Measurements from ENCODE around the gene ZBTB16. TPM values are rescaled to one million over a fixed set of nuclear protein-coding genes. Genes with fewer than 3 reads are reported as not detected.

The ZBTB16 gene
- total and polyA plus RNA-seq, 2 of the 4 experiments (the other 2 are of a cell fraction), result not detected

DNA sequence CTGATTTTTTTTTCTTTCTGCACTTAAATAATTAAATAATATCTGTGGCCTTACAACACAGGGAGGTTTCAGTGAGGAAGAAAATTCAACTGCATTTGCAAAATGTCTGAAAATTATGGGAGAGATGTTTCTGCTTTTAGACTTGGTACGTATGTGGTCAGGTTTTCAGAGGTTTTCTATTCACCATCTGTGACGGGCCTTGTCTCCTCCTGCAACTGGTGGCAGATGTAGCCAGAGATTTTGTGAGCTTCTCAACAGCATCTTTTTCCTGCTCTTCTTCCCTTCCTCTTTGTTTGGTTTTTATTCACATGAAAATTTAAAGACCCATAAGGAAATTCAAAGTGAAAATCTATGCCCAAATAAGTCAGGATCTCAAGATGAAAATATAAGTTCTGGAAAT lies 38.3 kb downstream of the ZBTB16 start:
- CTCF ChIA-PET, result no interaction called here
- H4K91ac ChIP-seq (ENCODE audit: insufficient read depth, low read depth, low read length), result no peak overlapping the region
- in situ Hi-C loops (cut with MboI; ENCODE audit: low sequenced_read_pairs), result no loop called here
- no peak overlapping the region for H2BK15ac ChIP-seq (ENCODE audit: low read depth, low read length)
- H3K18ac ChIP-seq (ENCODE audit: low read depth, low read length), result no peak overlapping the region
- no peak overlapping the region for H2BK120ac ChIP-seq (ENCODE audit: low read depth, low read length)
- no peak overlapping the region for H2BK5ac ChIP-seq (ENCODE audit: low read depth, low read length, poor library complexity, severe bottlenecking)
- no peak overlapping the region for H3K23ac ChIP-seq (ENCODE audit: low read depth, low read length)
- H3K4me3 ChIP-seq (ENCODE audit: insufficient read depth, low read depth, low read length), result no peak overlapping the region
- H3K27ac ChIP-seq (ENCODE audit: insufficient read depth, low read length), result no peak overlapping the region
- H3K79me1 ChIP-seq (ENCODE audit: low read depth in 1 of 2, low read length in 2 of 2), result no peaks in the 10 kb centered on the region
- H4K8ac ChIP-seq (ENCODE audit: low read depth in 2 of 2, low read length in 2 of 2), result no peak overlapping the region
- peaks cover 4% of the 10 kb centered on the region; the same call in 1 of the 2 replicates for H3K27me3 ChIP-seq (ENCODE audit: control insufficient read depth, insufficient read depth, low read length)
- ATAC-seq (ENCODE audit: low read depth) (no peak), DNase-seq (no peak)
- H3K56ac ChIP-seq (ENCODE audit: extremely low read depth, insufficient read depth, low read length), result no peak overlapping the region
- H2AK9ac ChIP-seq (replicated peaks; ENCODE audit: low read depth, low read length, poor library complexity), result no peak overlapping the region
- no peak overlapping the region for H2AK5ac ChIP-seq (ENCODE audit: low read depth, low read length)
- H3K4me2 ChIP-seq (ENCODE audit: low read depth, low read length), result no peak overlapping the region
- H3K9ac ChIP-seq (ENCODE audit: low read depth, low read length), result no peak overlapping the region
- H3K9me3 ChIP-seq (ENCODE audit: control insufficient read depth, insufficient read depth, low read length), result no peaks in the 10 kb centered on the region
- no peak overlapping the region for H2BK20ac ChIP-seq (ENCODE audit: low read depth, low read length)
- TF ChIP-seq NFE2L2 (IDR thresholded peaks at IDR 0.05; ENCODE audit: low read depth, low read length) (no peak), RCOR1 (IDR thresholded peaks at IDR 0.05; ENCODE audit: insufficient replicate concordance, low read length) (no peak), MXI1 (IDR thresholded peaks at IDR 0.05; ENCODE audit: borderline replicate concordance, low read depth, low read length) (no peak), MAFK (IDR thresholded peaks at IDR 0.05; ENCODE audit: low read depth, low read length) (no peak), SMC3 (IDR thresholded peaks at IDR 0.05; ENCODE audit: low read depth, low read length) (no peak), MAZ (IDR thresholded peaks at IDR 0.05; ENCODE audit: borderline replicate concordance, low read depth, low read length) (no peak), POLR2A (IDR thresholded peaks at IDR 0.05; ENCODE audit: low read depth, low read length) (no peak), CHD1 (IDR thresholded peaks at IDR 0.05; ENCODE audit: low read depth, low read length) (no peak), RAD21 (IDR thresholded peaks at IDR 0.05; ENCODE audit: low read length) (no peak), BHLHE40 (IDR thresholded peaks at IDR 0.05; ENCODE audit: low read depth, low read length) (no peak), FOS (IDR thresholded peaks at IDR 0.05; ENCODE audit: low read depth, low read length) (no peak), CEBPB (IDR thresholded peaks at IDR 0.05; ENCODE audit: low read depth, low read length) (no peak), RFX5 (IDR thresholded peaks at IDR 0.05; ENCODE audit: low read depth, low read length) (no peak)
- TF ChIP-seq, protein P1, sequence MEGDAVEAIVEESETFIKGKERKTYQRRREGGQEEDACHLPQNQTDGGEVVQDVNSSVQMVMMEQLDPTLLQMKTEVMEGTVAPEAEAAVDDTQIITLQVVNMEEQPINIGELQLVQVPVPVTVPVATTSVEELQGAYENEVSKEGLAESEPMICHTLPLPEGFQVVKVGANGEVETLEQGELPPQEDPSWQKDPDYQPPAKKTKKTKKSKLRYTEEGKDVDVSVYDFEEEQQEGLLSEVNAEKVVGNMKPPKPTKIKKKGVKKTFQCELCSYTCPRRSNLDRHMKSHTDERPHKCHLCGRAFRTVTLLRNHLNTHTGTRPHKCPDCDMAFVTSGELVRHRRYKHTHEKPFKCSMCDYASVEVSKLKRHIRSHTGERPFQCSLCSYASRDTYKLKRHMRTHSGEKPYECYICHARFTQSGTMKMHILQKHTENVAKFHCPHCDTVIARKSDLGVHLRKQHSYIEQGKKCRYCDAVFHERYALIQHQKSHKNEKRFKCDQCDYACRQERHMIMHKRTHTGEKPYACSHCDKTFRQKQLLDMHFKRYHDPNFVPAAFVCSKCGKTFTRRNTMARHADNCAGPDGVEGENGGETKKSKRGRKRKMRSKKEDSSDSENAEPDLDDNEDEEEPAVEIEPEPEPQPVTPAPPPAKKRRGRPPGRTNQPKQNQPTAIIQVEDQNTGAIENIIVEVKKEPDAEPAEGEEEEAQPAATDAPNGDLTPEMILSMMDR (conservative IDR thresholded peaks at IDR 0.05; ENCODE audit: low read depth, low read length), result no peak
- TF ChIP-seq, protein P2, sequence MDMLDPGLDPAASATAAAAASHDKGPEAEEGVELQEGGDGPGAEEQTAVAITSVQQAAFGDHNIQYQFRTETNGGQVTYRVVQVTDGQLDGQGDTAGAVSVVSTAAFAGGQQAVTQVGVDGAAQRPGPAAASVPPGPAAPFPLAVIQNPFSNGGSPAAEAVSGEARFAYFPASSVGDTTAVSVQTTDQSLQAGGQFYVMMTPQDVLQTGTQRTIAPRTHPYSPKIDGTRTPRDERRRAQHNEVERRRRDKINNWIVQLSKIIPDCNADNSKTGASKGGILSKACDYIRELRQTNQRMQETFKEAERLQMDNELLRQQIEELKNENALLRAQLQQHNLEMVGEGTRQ (IDR thresholded peaks at IDR 0.05; ENCODE audit: low read depth, low read length), result no peak
- TF ChIP-seq, protein P3, sequence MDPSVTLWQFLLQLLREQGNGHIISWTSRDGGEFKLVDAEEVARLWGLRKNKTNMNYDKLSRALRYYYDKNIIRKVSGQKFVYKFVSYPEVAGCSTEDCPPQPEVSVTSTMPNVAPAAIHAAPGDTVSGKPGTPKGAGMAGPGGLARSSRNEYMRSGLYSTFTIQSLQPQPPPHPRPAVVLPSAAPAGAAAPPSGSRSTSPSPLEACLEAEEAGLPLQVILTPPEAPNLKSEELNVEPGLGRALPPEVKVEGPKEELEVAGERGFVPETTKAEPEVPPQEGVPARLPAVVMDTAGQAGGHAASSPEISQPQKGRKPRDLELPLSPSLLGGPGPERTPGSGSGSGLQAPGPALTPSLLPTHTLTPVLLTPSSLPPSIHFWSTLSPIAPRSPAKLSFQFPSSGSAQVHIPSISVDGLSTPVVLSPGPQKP (IDR thresholded peaks at IDR 0.05; ENCODE audit: borderline replicate concordance, low read depth, low read length), result no peak
- H4K5ac ChIP-seq (ENCODE audit: low read depth, low read length), result no peak overlapping the region
- H3K14ac ChIP-seq (replicated peaks; ENCODE audit: low read depth, low read length), result no peak overlapping the region
- no peak overlapping the region for H2AFZ ChIP-seq (replicated peaks; ENCODE audit: low read length, poor library complexity)
- dilution Hi-C loops (cut with HindIII; ENCODE audit: low sequenced_read_pairs, unreplicated experiment), result no loop called here
- H3K9me1 ChIP-seq (ENCODE audit: insufficient read depth, low read length), result no peaks in the 10 kb centered on the region
- no peaks in the 10 kb centered on the region for H3K36me3 ChIP-seq (ENCODE audit: control insufficient read depth, insufficient read depth, low read length)
- H4K20me1 ChIP-seq (ENCODE audit: insufficient read depth, low read length), result no peaks in the 10 kb centered on the region
- no peaks in the 10 kb centered on the region for H3K4me1 ChIP-seq (ENCODE audit: control insufficient read depth, insufficient read depth, low read length)
- H3K4ac ChIP-seq (ENCODE audit: low read depth, low read length), result no peak overlapping the region
- intact Hi-C loops (cut with micrococcal nuclease), result no loop called here
- no CpG with 5 or more reads among the region's 2 CpGs for WGBS, 2 experiments (ENCODE audit: extremely low coverage in 2 of 2, insufficient read length in 1 of 2)
- BruUV-seq (replicated peaks), result no TSS peak
- POLR2A ChIA-PET (ENCODE audit: unreplicated experiment), result no interaction called here

Data from IMR-90 (cell line).